ENCODE results near the gene CTF1.
A peak's percentile ranks its signal among the peaks of the same experiment; 100 is the strongest.
"Not testable (repeated sequence)": the region's sequence is repeated elsewhere in the genome, so short reads cannot be mapped to it uniquely, and the experiment has no call there.

The CTF1 gene

GRCh38 chr16:30896261-30896888 is at the start of gene CTF1:
Gene CTF1 (plus strand): TSS chr16:30896614. CDS start chr16:30896644, 30 bp downstream.
- peak; percentile 34 for DNase-seq

GRCh38 chr16:30846649-30847402 is 49.6 kb upstream of the CTF1 start:
- DNase-seq = no peak

- DNase-seq = no peak
Measured at GRCh38 chr16:30850246-30850645, 46.2 kb upstream of the CTF1 start.

GRCh38 chr16:30853758-30854157 is 42.7 kb upstream of the CTF1 start:
- DNase-seq = no peak

GRCh38 chr16:30858111-30858495 is 38.3 kb upstream of the CTF1 start:
- DNase-seq = no peak

GRCh38 chr16:30858829-30859423 is 37.5 kb upstream of the CTF1 start:
- DNase-seq = no peak

- not testable (repeated sequence) for DNase-seq
Measured at GRCh38 chr16:30860729-30861128, 35.7 kb upstream of the CTF1 start.

GRCh38 chr16:30863178-30863577 is 33.2 kb upstream of the CTF1 start:
- not testable (repeated sequence) for DNase-seq

- DNase-seq = no peak
Measured at GRCh38 chr16:30866031-30866430, 30.4 kb upstream of the CTF1 start.

GRCh38 chr16:30867747-30868146 is 28.7 kb upstream of the CTF1 start:
- DNase-seq = no peak

- no peak for DNase-seq
Measured at GRCh38 chr16:30870904-30871303, 25.5 kb upstream of the CTF1 start.

GRCh38 chr16:30874244-30874820 is 22.1 kb upstream of the CTF1 start:
- no peak for DNase-seq

GRCh38 chr16:30874821-30875717 is 21.3 kb upstream of the CTF1 start:
- peak; percentile 76 for DNase-seq

GRCh38 chr16:30875871-30876801 is 20.3 kb upstream of the CTF1 start:
- peak; percentile 41 for DNase-seq

- no peak for DNase-seq
Measured at GRCh38 chr16:30876867-30877266, 19.5 kb upstream of the CTF1 start.

- DNase-seq = no peak
Measured at GRCh38 chr16:30882429-30883310, 13.7 kb upstream of the CTF1 start.

GRCh38 chr16:30884760-30885159 is 11.7 kb upstream of the CTF1 start:
- DNase-seq = no peak

GRCh38 chr16:30885196-30885595 is 11.2 kb upstream of the CTF1 start:
- no peak for DNase-seq

- no peak for DNase-seq
Measured at GRCh38 chr16:30886145-30886544, 10.3 kb upstream of the CTF1 start.

GRCh38 chr16:30887927-30888326 is 8.5 kb upstream of the CTF1 start:
- DNase-seq = no peak

Data from NCI-H2029 treated with DMSO at 0.1 percent for 48 hours (cell line).